ENCODE results near the gene SLC25A21.
"Not testable (repeated sequence)": the region's sequence is repeated elsewhere in the genome, so short reads cannot be mapped to it uniquely, and the experiment has no call there.

The SLC25A21 gene

DNA sequence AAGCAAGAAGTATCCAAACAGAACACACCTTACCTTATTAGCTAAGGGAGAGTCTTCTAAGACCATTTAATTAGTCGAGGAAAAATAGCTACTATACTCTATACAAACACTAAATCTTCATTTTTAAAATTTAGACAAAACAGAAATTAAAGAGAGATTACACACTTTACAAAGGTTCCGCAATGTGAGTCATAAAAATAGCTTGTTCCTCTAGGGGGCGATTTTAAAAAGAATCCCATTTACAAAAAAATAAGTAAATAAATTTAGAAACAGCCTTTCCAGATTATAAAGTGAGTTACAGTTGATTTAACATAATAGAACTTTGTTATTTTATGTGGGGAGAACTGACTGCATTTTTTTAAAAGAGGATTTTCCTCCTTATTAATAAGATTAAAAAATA lies 309.1 kb downstream of the SLC25A21 start:
- DNase-seq, result no peak

DNA sequence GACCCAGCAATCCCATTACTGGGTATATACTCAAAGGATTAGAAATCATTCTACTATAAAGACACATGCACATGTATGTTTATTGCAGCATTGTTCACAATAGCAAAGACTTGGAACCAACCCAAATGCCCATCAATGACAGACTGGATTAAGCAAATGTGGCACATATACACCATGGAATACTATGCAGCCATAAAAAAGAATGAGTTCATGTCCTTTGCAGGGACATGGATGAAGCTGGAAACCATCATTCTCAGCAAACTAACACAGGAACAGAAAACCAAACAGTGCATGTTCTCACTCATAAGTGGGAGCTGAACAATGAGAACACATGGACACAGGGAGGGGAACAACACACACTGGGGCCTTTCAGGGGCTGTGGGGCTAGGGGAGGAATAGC lies 310.2 kb downstream of the SLC25A21 start:
- DNase-seq, result not testable (repeated sequence)

DNA sequence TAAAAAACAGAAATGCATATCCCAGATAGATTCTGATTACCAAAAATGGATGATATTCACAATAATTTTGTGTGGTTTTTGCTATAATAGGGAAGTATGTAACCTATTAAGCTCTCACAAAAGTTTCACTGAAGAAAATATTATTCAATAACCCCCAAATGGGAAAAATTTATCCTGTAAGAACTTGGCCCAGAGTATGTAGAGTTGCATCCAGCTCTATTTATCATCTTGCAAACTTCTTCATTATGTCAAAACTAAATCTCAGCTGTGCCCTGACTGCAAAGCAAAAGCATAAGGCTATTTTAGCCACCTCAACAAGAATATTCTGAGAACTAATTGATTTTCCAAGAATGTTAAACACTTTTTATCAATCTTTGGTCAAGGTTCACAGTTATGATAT lies 311.6 kb downstream of the SLC25A21 start:
- no peak for DNase-seq

DNA sequence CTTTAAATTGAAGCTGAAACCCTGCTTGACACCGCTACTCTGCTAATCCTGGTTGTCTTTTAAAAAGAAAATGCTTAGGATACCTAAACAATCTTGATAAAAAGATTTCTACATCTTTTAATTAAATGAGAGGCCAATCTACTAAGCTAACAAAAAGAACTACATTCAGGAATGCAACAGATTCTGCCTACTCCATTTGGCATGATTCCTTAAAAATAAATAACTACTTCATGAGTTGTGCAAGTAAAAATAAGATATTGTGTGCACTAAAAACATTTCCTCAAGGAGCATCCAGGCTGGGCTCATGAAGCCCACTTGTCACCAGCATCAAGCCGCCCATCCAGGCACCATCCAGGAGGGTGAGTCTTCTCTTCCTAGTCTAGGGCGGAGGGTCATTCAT lies 313.3 kb downstream of the SLC25A21 start:
- DNase-seq, result no peak

DNA sequence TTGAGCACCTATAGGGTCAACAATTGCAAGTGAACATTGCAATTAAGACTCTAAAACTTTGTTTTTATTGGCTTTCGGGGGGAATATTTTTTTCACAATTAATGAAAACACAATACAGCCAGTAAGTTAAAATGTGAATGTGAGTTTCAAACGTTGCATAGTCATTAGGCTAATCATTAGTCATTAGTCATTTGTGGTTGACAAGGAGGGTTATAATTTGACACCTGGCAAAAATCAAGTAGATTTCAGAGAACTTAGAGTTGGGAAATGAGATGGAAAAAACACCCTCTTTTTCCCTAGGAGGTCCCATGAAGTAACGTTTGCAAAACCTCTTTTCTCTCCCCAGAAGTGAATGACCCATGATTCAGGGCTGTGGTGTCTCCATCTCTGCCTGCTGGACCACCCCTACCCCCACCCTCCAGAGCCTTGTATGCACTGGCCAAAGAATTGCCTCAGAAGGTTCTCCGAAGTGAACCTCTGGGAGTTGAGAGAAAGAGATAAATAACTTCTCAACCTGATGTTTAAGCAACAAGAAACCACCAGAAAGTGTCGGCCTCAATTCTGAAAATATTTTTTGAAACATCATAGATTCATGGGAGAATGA lies 314.5 kb downstream of the SLC25A21 start:
- DNase-seq, result no peak

DNA sequence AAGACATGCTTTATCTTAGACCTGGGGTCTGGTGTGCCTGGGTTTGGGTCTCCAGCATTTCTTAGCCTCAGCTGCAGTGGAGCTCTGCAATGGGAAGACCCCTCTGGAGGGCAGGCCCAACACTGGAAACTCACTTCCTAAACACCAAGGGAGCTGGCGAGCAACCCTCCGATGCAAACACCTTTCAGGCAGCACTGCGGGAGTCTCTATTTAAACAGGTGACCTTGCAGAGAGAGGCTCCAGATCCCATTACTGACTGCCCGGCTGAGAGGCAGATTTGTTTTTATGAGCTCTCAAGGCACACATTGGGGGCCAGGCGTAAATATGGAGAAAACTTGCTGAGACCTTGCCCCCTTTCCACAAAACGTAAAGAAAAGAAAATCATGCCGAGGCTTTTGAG lies 315.3 kb downstream of the SLC25A21 start:
- DNase-seq, result no peak

DNA sequence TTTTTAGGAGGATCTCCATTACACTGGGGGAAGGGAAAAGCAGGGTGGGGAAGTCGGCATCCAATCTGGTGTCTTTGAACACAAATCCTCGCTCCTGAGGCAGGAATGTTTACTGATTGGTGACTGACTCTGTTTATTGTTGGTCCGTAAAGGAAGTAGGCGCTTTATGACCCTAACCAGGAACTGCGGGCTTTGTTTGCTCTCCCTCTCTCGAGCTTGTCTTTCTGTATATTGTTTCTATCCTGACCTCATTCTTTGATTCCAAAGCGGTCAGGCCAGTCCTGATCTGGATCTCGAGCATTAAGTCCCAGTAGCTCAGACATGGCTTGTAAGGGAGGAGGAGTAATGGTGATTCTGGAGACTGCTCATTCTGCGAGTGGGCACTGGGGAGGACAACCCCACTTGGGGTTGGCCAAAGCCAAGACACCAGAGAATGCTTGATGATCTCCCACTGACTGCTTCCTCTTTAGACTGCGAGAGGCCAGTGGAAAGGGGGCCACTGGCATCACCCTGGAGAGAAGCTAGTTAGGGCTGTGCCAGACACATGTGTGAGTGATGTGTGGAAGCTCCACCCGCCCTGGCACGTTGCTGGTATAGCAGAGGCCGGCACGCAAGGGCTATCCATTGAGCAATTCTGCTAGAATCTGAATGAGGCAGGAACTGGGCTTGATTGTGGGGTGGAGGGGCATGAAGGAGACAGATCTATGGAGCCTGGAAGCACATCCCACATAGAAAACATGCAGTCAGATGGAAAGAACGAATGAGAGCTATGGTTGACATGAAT lies 316.1 kb downstream of the SLC25A21 start:
- no peak for DNase-seq

DNA sequence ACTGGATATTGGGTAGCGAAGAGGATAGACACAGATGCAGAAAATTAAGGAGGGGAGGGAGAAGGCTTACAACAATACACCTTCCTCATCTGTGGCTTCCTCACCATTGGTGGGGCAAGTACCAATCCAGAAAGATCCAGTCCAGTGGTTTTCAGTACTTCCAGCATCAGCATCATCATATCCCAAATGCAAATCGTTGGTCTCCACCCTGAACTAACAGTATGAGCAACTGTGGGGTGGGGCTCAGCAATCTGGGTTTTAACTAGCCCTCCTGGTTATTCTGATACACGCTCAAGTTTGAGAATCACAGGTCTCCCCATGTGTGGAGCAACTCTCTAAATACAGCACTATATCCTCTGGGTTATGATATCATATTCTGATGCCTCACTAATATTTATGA lies 317.0 kb downstream of the SLC25A21 start:
- DNase-seq, result no peak

DNA sequence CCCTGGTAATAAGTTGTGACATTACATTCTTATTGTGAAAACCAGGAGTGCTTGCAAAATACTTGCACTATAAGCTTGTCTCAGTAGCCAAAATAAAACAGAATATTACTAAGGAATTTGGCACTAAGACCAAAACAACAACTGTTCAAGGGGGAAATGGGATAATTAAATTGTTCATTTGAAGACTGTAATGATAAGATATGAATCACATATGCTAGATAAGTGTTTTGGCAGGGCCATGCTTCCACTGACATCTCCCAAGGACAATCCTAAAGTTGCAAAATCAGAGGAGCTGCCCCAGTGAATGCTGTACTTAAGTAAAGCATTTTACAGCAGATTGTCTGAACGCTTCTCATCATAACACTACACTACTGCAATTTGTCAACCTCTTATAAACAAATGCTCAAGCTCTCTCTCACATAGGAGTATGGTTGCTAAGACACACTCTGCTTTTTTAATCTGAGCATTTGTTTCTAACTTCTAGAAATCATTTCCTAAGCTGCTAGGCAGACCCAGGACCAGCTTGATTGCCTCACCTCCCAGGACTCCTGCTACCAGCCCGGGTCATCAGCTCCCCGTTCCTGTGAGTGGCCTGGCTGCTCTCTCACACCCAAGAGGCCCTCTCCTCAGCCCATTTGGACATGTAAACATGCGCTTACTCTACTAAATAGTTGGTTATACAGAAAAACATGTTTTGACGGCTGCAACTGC lies 319.3 kb downstream of the SLC25A21 start:
- DNase-seq, result no peak

DNA sequence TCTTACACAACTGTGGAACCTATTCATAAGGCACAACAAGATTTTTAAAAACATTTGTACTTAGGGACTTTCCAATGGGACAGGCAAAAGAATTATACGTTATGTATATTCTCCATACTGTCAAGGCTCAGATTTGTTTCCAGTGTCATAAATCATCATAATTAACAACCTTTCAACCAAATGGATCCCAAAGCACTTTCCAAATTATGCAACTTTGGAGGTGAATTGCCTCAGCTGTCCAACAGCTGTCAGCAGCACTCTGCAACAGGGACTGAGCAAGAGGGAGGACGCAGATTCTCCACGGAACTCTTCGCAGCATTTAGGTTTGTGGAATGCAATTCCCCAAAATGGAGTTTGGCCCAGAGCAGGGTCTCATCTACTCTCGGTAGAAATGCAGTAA lies 324.2 kb downstream of the SLC25A21 start:
- no peak for DNase-seq

DNA sequence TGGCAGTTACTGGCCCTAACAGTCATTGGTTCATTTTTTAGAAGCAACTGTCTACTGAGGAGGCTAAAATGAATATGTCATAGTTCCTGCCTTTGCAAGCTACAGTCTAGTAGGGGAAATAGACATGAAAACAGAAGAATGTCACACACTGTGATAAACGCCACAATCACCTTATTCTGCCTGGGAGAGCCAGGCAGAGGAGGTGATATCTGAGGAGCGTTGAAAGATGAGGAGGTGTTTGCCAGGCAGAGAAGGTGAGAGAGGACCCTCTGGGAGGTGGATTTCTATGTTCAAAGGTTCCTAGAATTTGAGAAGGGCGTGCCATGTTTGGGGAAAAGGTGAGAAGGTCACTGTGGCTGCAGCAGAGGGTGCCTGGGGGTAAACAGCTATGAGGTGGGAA lies 325.0 kb downstream of the SLC25A21 start:
- no peak for DNase-seq

DNA sequence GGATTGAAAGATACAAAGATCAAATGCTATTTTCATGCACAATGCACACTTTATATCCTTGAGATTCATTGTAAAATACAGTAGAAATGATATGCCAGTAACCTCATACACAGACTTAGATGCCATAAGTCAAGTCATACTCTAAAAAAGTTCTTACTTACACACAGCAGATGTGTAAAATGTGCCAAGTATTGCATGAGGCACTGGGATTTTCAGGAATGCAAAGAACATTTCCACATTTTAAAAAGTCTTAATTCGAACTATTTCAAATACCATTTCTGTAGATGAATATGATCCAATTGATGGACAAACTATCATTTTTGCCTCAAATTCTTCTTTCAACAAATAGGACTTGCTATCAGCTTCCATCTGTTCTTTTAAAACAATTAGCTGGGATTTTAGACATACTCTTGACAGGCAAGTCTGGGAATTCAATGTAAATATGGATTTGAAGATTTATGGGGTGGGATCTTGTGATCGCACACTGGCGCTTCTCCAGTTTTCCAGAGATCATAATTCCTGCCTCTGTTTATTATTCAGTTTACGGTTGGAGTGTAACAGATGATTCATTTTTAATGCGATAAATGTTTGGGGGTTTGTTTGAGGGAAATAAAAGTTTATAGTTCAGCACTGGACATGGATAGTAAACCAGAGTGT lies 326.9 kb downstream of the SLC25A21 start:
- DNase-seq, result no peak

DNA sequence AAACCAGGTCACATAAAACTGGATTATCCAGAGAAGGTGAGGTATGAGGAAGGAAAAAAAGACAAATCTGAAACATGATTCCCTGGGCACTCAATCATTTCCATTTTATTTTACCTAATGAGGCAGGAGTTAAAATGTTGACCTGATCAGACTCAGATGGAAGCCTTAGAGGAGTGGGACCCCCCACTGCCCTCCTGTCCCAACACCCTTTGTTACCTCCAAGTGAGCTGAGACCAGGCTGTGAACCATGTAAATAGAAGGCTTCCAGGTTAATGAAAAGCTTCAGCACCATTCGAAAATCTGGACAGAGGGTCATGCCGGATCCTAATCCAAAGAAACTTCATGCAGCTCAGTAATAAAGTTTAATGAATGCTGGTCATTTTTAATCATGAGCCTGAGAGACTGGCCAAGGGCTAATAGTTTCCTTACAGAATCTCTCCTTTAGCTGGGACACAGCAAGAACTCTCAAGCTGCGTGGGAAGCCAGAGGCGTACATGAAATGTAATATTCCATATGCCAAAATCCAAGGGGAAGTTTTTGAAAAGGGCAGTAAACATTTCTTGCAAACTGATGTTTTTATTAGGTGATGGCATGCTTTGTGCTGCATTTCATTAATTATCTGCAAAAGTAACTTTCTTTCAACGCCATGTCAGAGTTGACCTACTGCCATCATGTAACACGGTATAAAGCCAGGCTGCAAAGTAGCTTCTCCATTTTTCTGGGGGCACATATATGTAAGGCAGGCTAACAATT lies 327.8 kb downstream of the SLC25A21 start:
- no peak for DNase-seq

DNA sequence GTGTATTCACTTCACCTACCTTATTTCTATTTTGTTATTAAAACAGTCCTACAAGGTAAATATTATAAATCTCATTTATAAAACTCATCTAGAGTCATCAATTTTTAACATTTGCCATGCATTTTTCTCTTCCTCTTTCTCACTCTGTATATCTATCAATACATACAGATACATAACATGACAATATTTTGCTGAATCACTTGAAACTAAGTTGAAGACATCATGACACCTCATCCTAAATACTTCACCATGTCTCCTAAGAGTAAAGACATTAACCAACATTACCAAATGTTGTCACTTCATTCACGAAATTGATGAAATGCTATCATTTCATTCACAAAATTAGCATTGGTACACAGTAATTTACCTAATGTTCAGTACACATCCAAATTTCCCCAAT lies 329.0 kb downstream of the SLC25A21 start:
- no peak for DNase-seq

DNA sequence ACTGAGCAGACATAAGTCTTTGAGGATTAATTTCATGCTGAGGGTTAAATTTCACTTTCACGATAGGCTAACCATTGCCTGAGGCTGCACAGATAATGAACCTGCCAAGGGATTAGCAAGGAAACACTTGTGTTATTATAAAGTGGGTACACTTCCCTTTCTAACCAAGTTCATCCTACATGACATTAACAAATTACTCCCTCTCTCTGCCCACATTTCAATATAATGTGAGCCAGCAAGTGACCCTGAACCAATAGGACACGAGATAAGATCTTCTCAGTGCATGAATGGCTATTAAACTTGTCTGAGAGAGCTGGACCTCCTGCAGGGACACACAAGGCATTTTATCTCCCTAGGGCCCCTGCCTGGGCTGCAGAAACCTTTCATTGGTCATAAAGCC lies 337.3 kb downstream of the SLC25A21 start:
- DNase-seq, result no peak

DNA sequence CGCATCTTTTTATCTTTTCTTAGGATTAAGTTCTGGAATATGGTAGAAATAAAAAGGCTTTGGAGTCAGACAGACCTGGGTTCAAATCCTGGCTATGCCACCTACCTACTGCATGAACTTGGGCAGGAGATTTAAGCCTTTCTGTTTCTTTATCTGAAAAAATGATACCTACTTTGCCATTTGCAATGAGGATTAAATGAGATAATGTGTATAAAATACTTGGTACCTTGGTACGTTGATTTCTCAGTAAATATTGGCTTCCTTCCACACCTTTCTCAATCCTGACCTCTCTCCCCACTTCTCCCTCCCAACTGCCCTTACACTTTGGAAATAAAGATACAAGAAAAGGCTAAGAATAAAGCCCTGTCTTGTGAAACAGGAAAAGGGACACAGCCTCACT lies 338.1 kb downstream of the SLC25A21 start:
- DNase-seq, result no peak

DNA sequence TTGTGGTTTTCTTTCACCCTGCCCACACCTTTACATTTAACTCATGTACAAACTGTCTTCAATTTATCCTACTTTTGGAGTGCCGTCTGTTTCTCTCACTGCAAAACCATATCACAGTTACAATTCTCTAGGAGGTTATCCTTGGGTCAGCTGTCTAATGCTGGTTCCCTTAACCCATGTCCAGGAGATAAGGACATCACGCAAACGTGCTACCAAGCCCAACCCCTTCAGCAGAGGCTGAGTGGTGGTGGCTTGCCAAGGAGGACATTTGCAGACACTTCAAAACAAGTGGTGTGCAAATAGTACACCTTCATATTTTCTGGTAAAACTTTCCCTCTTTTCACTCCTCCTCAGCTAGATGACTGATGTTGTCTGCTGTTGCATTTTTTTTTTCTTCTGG lies 342.9 kb downstream of the SLC25A21 start:
- DNase-seq, result no peak

DNA sequence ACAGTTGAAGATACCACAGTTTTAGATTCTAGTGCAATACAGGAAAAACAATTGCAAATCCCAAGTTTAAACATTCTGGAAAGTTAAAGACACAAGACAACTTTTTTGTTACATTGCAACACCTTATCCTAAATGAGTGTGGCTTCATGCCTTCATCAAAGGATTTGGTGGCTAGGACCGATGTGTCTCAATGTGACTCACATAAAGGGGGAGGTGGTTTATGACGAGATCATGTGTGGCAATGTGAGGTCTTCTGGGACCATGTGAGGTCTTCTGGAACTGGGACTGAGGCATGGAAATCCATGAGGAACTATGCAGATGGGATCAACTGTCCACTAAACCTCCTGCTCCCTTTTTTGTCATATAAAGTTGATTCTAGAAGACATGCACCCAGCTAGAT lies 344.5 kb downstream of the SLC25A21 start:
- no peak for DNase-seq

DNA sequence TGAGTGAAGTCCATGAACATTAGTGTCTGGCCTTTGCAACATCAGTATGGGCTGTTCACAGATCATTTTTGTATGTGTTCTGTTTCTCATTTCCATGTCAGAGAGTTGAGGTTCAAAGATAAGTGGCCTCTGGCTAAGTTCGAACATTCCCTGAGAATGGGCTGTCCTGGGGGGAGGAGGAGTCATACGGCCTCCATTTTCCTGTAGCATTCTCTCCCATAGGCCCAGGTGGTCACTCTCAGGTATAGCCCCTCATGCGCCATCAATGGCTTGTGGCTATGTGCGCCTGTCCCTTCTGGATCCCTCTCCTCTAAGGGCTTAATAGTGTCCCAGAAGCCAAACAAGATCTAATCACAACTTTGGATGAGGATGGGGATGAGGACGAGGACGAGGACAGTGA lies 345.8 kb downstream of the SLC25A21 start:
- DNase-seq, result no peak

DNA sequence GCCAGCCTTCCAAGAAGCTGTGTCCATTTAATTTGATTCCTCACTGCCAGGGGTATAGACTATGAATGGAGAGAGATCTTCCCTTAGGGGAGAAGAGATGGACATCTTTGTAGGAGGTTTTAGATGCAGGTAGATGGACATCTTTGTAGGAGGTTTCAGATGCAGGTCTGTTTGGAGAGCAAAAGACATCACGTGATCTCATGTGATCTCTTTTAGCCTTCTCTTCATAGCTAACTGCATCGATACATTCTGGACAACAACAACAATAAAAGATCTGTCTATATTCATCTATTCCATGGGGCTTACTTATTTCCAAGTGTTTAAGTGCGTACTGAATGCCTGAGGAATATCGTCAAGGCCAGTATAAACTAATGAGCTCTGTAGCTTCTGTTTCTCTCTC lies 347.6 kb downstream of the SLC25A21 start:
- DNase-seq, result no peak

DNA sequence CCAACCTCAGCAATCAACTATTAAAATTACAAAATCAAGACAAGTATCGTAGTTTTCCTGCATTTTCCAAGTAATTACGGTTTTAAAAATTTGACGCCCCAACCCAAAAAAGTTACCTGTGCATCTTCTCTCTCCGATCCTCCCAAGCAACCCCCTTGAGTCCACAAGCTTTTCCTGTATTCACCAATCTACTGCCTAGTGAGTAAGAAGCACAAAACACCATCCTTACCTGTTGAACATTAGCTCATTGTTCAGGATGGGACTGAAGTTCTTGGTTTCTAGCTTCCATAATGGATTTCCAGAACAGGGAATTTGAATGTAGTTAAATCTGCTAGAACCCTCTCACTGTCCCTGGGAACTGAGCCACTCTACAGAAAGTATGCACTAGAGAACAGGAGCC lies 348.8 kb downstream of the SLC25A21 start:
- DNase-seq, result no peak

DNA sequence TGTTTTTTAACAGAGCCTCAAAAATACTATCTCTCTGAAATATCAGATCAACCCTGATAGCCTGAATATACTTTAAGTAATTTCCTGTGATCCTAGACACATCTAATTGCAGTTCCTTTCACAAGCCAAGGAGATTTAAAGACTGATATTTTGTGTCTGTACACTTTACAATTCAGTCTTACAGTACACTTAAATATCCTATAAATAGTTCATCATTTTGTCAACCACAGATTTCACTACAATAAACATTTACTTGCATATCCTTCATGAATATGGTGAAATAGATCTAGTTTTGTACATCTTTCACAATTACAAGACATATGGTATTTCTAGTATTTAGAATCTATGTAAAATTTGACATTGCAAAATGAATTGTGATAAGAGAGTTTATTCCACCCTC lies 349.7 kb downstream of the SLC25A21 start:
- no peak for DNase-seq

DNA sequence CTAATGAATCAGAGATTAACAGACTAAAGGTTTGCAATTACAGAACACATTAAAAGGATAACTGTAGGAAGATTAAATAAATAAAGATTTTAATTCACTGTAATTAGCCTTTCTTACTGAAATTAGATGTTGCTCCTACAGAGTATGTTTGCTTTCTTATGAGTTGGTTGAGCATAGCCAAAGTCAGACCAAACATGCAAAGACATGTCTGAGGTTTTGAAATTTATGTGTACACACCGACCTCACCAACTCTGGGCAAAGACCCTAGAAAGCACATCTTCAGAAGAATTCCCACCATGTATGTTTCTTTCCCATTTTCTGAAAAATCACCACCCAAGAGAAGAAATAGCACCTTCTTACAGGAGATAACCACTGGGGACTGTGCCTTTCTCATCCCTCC lies 351.5 kb downstream of the SLC25A21 start:
- no peak for DNase-seq
